ENCODE results near the gene MYRIP. TPM values are rescaled to one million over a fixed set of nuclear protein-coding genes. Genes with fewer than 3 reads are reported as not detected.
"Not testable (repeated sequence)": the region's sequence is repeated elsewhere in the genome, so short reads cannot be mapped to it uniquely, and the experiment has no call there.

Gene MYRIP
- total RNA-seq, 1 donor from 2014 or later, result 12.7 TPM

- no peak for DNase-seq (ENCODE audit: low spot score in 2 of 2)
- H3K4me3 ChIP-seq, result no peak overlapping the region
- H3K36me3 ChIP-seq, result no peaks in the 10 kb centered on the region
- intact Hi-C loops (cut with DNase I), result no loop called here
- H3K4me1 ChIP-seq, result no peaks in the 10 kb centered on the region
- no peaks in the 10 kb centered on the region for H3K9me3 ChIP-seq
- H3K27me3 ChIP-seq, result no peaks in the 10 kb centered on the region
- no peak for TF ChIP-seq CTCF (IDR thresholded peaks at IDR 0.05)
- no peak overlapping the region for H3K27ac ChIP-seq
These were observed 25.7 kb upstream of the MYRIP start for GRCh38 chr3:39783680-39784079.

GRCh38 chr3:39784922-39785321 lies 24.5 kb upstream of the MYRIP start:
- TF ChIP-seq CTCF (IDR thresholded peaks at IDR 0.05), result no peak
- H3K36me3 ChIP-seq, result no peaks in the 10 kb centered on the region
- intact Hi-C loops (cut with DNase I), result no loop called here
- no peak overlapping the region for H3K4me3 ChIP-seq
- H3K9me3 ChIP-seq, result no peaks in the 10 kb centered on the region
- no peaks in the 10 kb centered on the region for H3K27me3 ChIP-seq
- DNase-seq (ENCODE audit: low spot score in 2 of 2), result no peak
- no peak overlapping the region for H3K27ac ChIP-seq
- no peaks in the 10 kb centered on the region for H3K4me1 ChIP-seq

- Histone ChIP-seq H3K27ac (no peak overlapping the region), H3K4me3 (no peak overlapping the region), H3K9me3 (no peaks in the 10 kb centered on the region), H3K27me3 (no peaks in the 10 kb centered on the region), H3K36me3 (no peaks in the 10 kb centered on the region), H3K4me1 (no peaks in the 10 kb centered on the region)
- no peak for DNase-seq (ENCODE audit: low spot score in 2 of 2)
- no peak for TF ChIP-seq CTCF (IDR thresholded peaks at IDR 0.05)
- intact Hi-C loops (cut with DNase I), result no loop called here
These were observed 21.1 kb upstream of the MYRIP start for GRCh38 chr3:39788128-39788883.

GRCh38 chr3:39791603-39792002 lies 17.8 kb upstream of the MYRIP start:
- H3K27me3 ChIP-seq, result no peaks in the 10 kb centered on the region
- no peaks in the 10 kb centered on the region for H3K4me1 ChIP-seq
- no peaks in the 10 kb centered on the region for H3K9me3 ChIP-seq
- no peak overlapping the region for H3K27ac ChIP-seq
- H3K36me3 ChIP-seq, result no peaks in the 10 kb centered on the region
- H3K4me3 ChIP-seq, result no peak overlapping the region
- intact Hi-C loops (cut with DNase I), result no loop called here
- no peak for TF ChIP-seq CTCF (IDR thresholded peaks at IDR 0.05)
- no peak for DNase-seq (ENCODE audit: low spot score in 2 of 2)

- no peak for DNase-seq (ENCODE audit: low spot score in 2 of 2)
- Histone ChIP-seq H3K9me3 (no peaks in the 10 kb centered on the region), H3K4me3 (no peak overlapping the region), H3K27me3 (no peaks in the 10 kb centered on the region), H3K4me1 (no peaks in the 10 kb centered on the region), H3K27ac (no peak overlapping the region), H3K36me3 (no peaks in the 10 kb centered on the region)
- no peak for TF ChIP-seq CTCF (IDR thresholded peaks at IDR 0.05)
- intact Hi-C loops (cut with DNase I), result no loop called here
These were observed 14.5 kb upstream of the MYRIP start for GRCh38 chr3:39794880-39795279.

GRCh38 chr3:39801216-39801615 lies 8.2 kb upstream of the MYRIP start:
- Histone ChIP-seq H3K27me3 (no peaks in the 10 kb centered on the region), H3K27ac (no peak overlapping the region), H3K4me3 (no peak overlapping the region), H3K36me3 (no peaks in the 10 kb centered on the region), H3K9me3 (no peaks in the 10 kb centered on the region), H3K4me1 (no peaks in the 10 kb centered on the region)
- TF ChIP-seq CTCF (IDR thresholded peaks at IDR 0.05), result no peak
- no peak for DNase-seq (ENCODE audit: low spot score in 2 of 2)
- intact Hi-C loops (cut with DNase I), result no loop called here

- intact Hi-C loops (cut with DNase I); H3K36me3 ChIP-seq; DNase-seq (ENCODE audit: low spot score in 2 of 2); H3K27me3 ChIP-seq; H3K9me3 ChIP-seq; H3K4me3 ChIP-seq; H3K27ac ChIP-seq; H3K4me1 ChIP-seq: not testable (repeated sequence)
These were observed 6.9 kb upstream of the MYRIP start for GRCh38 chr3:39802486-39802885.

Data from ascending aorta (tissue), 2 donors.